ENCODE data around the gene EP300. TPM values are rescaled to one million over a fixed set of nuclear protein-coding genes. Genes with fewer than 3 reads are reported as not detected.

Gene EP300
- total and polyA plus RNA-seq, 2 of the 8 experiments (the other 6 are each of a cell fraction or from before 2014, with no cell fraction given), result 39.5 to 109 TPM

DNA sequence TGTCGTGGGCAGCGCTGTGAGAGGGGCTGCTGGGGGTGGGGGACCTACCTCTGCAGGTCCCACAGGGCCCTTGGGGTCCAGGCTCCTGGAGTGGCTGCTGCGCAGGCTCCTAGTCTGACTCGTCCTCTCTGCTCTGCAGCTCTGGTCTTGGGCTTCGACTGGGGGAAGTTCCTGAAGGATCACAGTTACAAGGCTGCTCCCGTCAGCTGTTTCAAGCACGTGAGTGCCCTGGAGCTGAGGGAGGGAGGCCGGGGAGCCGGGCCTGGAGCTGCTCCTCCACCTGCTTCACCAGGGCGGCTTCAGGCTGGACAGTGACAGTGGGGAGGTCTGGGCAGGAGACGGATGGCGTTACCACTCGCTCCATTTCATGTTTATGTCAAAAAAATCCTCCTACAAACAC lies 124.6 kb downstream of the EP300 start:
- CTCF ChIA-PET (ENCODE audit: partially characterized antibody), result interaction anchor here (2.3 to 2.6 kb wide), 2 partner anchors 21 to 29 kb away, joined by 7 to 11 read pairs; no protein-coding TSS in a partner anchor
- 0 out of 2 replicates have a peak overlapping the region, but pooled peaks have one; percentile 9 for H3K27ac ChIP-seq (ENCODE audit: low read depth, low read length)
- H4K5ac ChIP-seq (ENCODE audit: insufficient read length, low read depth, low read length), result no peak overlapping the region
- no peak overlapping the region for H3K4ac ChIP-seq (replicated peaks; ENCODE audit: insufficient read length, low read depth, low read length)
- no peaks in the 10 kb centered on the region for H3K27me3 ChIP-seq (replicated peaks in 1 of 4; ENCODE audit: control insufficient read depth in 3 of 4, extremely low read depth in 1 of 4, insufficient read depth in 3 of 4, low read length in 3 of 4)
- H3K79me1 ChIP-seq (ENCODE audit: low read depth, low read length), result no peaks in the 10 kb centered on the region
- H2BK12ac ChIP-seq (ENCODE audit: low read depth, low read length), result no peak overlapping the region
- POLR2A ChIA-PET (ENCODE audit: partially characterized antibody), result interaction anchor here (1.0 to 2.8 kb wide), 8 partner anchors 10 to 32 kb away, joined by 3 to 10 read pairs (median 6); no protein-coding TSS in a partner anchor
- no peak overlapping the region for H3K14ac ChIP-seq (ENCODE audit: insufficient read length)
- H3K36me3 ChIP-seq (ENCODE audit: control insufficient read depth in 2 of 4, insufficient read depth in 4 of 4, low read length in 3 of 4), result peaks cover 12 to 37% (median 20%) of the 10 kb centered on the region in 4 experiments
- 95% methylated on average over 11 of the region's 13 CpGs; no CpG with 5 or more reads in 1 of the 2 experiments for WGBS, 2 experiments (ENCODE audit: extremely low coverage in 1 of 2, insufficient coverage in 1 of 2, insufficient read length in 1 of 2, insufficient replicate concordance in 2 of 2, low coverage in 1 of 2, low lambda C conversion rate in 2 of 2, missing lambda C conversion rate in 1 of 2)
- no peak overlapping the region for H3K23ac ChIP-seq (ENCODE audit: insufficient read length)
- H3K9me3 ChIP-seq (ENCODE audit: insufficient read depth in 2 of 2, low read depth in 1 of 2, low read length in 1 of 2), result no peaks in the 10 kb centered on the region; a peak in 2 of 4 replicates
- no peak overlapping the region for H3K56ac ChIP-seq (replicated peaks; ENCODE audit: insufficient read length, low read depth, low read length)
- H4K20me1 ChIP-seq (replicated peaks in 1 of 2; ENCODE audit: control insufficient read depth in 1 of 2, insufficient read depth in 2 of 2, low read length in 2 of 2), result no peaks in the 10 kb centered on the region
- no peak overlapping the region; the same call in 1 of the 2 replicates for H4K8ac ChIP-seq (ENCODE audit: extremely low read depth, insufficient read depth, low read length)
- FAIRE-seq (no peak), DNase-seq (ENCODE audit: low read depth in 1 of 2, low spot score in 2 of 2) (no peak)
- no peak overlapping the region for H3K4me2 ChIP-seq (ENCODE audit: insufficient read depth in 1 of 2, low read depth in 2 of 2, low read length in 2 of 2)
- H2AFZ ChIP-seq (ENCODE audit: low read length), result no peak overlapping the region
- H3K18ac ChIP-seq (ENCODE audit: extremely low read depth, low read length), result no peak overlapping the region
- no peaks in the 10 kb centered on the region for H3K79me2 ChIP-seq (ENCODE audit: control insufficient read depth in 1 of 2, insufficient read depth in 2 of 2, low read length in 2 of 2)
- no peaks in the 10 kb centered on the region for H3K23me2 ChIP-seq (ENCODE audit: low read depth, low read length)
- H2BK15ac ChIP-seq (ENCODE audit: low read length), result no peak overlapping the region
- H2BK20ac ChIP-seq (ENCODE audit: low read length), result no peak overlapping the region
- H2BK5ac ChIP-seq (ENCODE audit: low read depth, low read length), result no peak overlapping the region
- H2AK5ac ChIP-seq (ENCODE audit: low read depth, low read length), result no peak overlapping the region
- no peak overlapping the region for H2BK120ac ChIP-seq (replicated peaks; ENCODE audit: low read depth, low read length)
- H3K4me1 ChIP-seq (replicated peaks in 1 of 4; ENCODE audit: control insufficient read depth in 3 of 4, insufficient read depth in 4 of 4, low read length in 3 of 4), result peaks cover 0 to 12% (median 6%) of the 10 kb centered on the region in 4 experiments; a peak in 6 of 7 replicates
- no peak overlapping the region for H3K4me3 ChIP-seq (ENCODE audit: extremely low read depth in 1 of 4, insufficient read depth in 2 of 4, low read depth in 3 of 4, low read length in 4 of 4)
- no peak overlapping the region; a peak in 1 of 7 replicates for H3K9ac ChIP-seq (replicated peaks in 1 of 4; ENCODE audit: extremely low read depth in 1 of 4, low read depth in 3 of 4, low read length in 3 of 4)
- H4K91ac ChIP-seq (replicated peaks; ENCODE audit: insufficient read length, low read length), result no peak overlapping the region
- TF ChIP-seq BRCA1 (IDR thresholded peaks at IDR 0.05; ENCODE audit: low read depth, low read length) (no peak), TCF12 (IDR thresholded peaks at IDR 0.05; ENCODE audit: low read depth, low read length) (no peak), CEBPB (IDR thresholded peaks at IDR 0.05; ENCODE audit: low read depth, low read length) (no peak), JUND (IDR thresholded peaks at IDR 0.05; ENCODE audit: low read length) (no peak), EP300 (IDR thresholded peaks at IDR 0.05; ENCODE audit: borderline replicate concordance in 1 of 2, low read depth in 2 of 2, low read length in 2 of 2) (no peak), FOSL1 (IDR thresholded peaks at IDR 0.05; ENCODE audit: insufficient read depth, low read depth, low read length) (no peak)
